IPS DF 6.9 (cell line): ENCODE data around the gene TPRN.

Source experiments
- DNase-seq: peaks from one replicate; pipeline ENCODE4 v3.0.0-alpha.2; 2013; ENCODE audit warnings: low read depth, low spot score
- H3K27ac ChIP-seq: one replicate; pipeline ENCODE4 v1.5.1; 2013; ENCODE audit warnings: low read length, control low read depth
- H3K27me3 ChIP-seq: 2 replicates; pipeline ENCODE4 v1.6.1; 2013; ENCODE audit warnings: mild to moderate bottlenecking, low read length; ENCODE audit not compliant: control insufficient read depth, insufficient read depth
- H3K36me3 ChIP-seq: 2 replicates; pipeline ENCODE4 v1.6.1; 2013; ENCODE audit warnings: low read length; ENCODE audit not compliant: control insufficient read depth, insufficient read depth
- H3K4me1 ChIP-seq: 2 replicates; pipeline ENCODE4 v1.6.1; 2013; ENCODE audit warnings: low read length; ENCODE audit not compliant: control insufficient read depth, insufficient read depth
- H3K4me3 ChIP-seq: 2 replicates; pipeline ENCODE4 v1.5.1; 2013; ENCODE audit warnings: mild to moderate bottlenecking, low read length
- H3K9me3 ChIP-seq: 2 replicates; pipeline ENCODE4 v1.6.1; 2013; ENCODE audit warnings: low read length, inconsistent platforms; ENCODE audit not compliant: control insufficient read depth, insufficient read depth
- WGBS: extraction: QIAGEN DNeasy Blood & Tissue Kit; methylation state at CpG from one replicate; pipeline ENCODE4 v1.1.7; 2013; ENCODE audit warnings: mixed read lengths, missing lambda C conversion rate; ENCODE audit not compliant: insufficient read length, insufficient coverage; 5-methylcytosine and 5-hydroxymethylcytosine counted together

The TPRN gene

GRCh38 chr9:137192448-137192780 is 8.1 kb downstream of the TPRN start:
- H3K4me3 ChIP-seq = no peak overlapping the region
- no peaks in the 10 kb centered on the region for H3K9me3 ChIP-seq
- no peak overlapping the region for H3K27ac ChIP-seq
- peaks cover 5% of the 10 kb centered on the region; the same call in 1 of the 2 replicates for H3K36me3 ChIP-seq
- DNase-seq = no peak
- H3K4me1 ChIP-seq = peaks cover 7% of the 10 kb centered on the region
- WGBS = no CpG with 5 or more reads among the region's 10 CpGs
- no peaks in the 10 kb centered on the region for H3K27me3 ChIP-seq

- Histone ChIP-seq H3K4me1 (peaks cover 7% of the 10 kb centered on the region), H3K27ac (no peak overlapping the region), H3K27me3 (no peaks in the 10 kb centered on the region), H3K9me3 (no peaks in the 10 kb centered on the region), H3K4me3 (no peak overlapping the region), H3K36me3 (peaks cover 5% of the 10 kb centered on the region; the same call in 1 of the 2 replicates)
- WGBS = no CpG with 5 or more reads among the region's 22 CpGs
- DNase-seq = no peak
Observed at GRCh38 chr9:137191691-137192447, 8.7 kb downstream of the TPRN start.

- Histone ChIP-seq H3K27me3 (no peaks in the 10 kb centered on the region), H3K9me3 (no peaks in the 10 kb centered on the region), H3K27ac (no peak overlapping the region), H3K36me3 (0 out of 2 replicates have a peak, but pooled peaks cover 3% of the 10 kb centered on the region), H3K4me1 (peaks cover 7% of the 10 kb centered on the region), H3K4me3 (no peak overlapping the region)
- no peak for DNase-seq
- no CpG with 5 or more reads among the region's 3 CpGs for WGBS
Observed at GRCh38 chr9:137191245-137191644, 9.3 kb downstream of the TPRN start.

- Histone ChIP-seq H3K4me1 (peaks cover 7% of the 10 kb centered on the region), H3K4me3 (no peak overlapping the region), H3K27me3 (no peaks in the 10 kb centered on the region), H3K9me3 (no peaks in the 10 kb centered on the region), H3K36me3 (0 out of 2 replicates have a peak, but pooled peaks cover 3% of the 10 kb centered on the region), H3K27ac (no peak overlapping the region)
- DNase-seq = no peak
- no CpG with 5 or more reads among the region's 9 CpGs for WGBS
Observed at GRCh38 chr9:137190315-137190856, 10.2 kb downstream of the TPRN start.

- WGBS = no CpG with 5 or more reads among the region's 23 CpGs
- Histone ChIP-seq H3K4me3 (peak overlapping the region; percentile 95; the same call in 1 of the 2 replicates), H3K36me3 (peaks cover 9% of the 10 kb centered on the region; the same call in 1 of the 2 replicates), H3K4me1 (peaks cover 6% of the 10 kb centered on the region), H3K27ac (no peak overlapping the region), H3K27me3 (no peaks in the 10 kb centered on the region), H3K9me3 (no peaks in the 10 kb centered on the region)
- DNase-seq = no peak
Observed at GRCh38 chr9:137189297-137190295, 10.9 kb downstream of the TPRN start.

DNA sequence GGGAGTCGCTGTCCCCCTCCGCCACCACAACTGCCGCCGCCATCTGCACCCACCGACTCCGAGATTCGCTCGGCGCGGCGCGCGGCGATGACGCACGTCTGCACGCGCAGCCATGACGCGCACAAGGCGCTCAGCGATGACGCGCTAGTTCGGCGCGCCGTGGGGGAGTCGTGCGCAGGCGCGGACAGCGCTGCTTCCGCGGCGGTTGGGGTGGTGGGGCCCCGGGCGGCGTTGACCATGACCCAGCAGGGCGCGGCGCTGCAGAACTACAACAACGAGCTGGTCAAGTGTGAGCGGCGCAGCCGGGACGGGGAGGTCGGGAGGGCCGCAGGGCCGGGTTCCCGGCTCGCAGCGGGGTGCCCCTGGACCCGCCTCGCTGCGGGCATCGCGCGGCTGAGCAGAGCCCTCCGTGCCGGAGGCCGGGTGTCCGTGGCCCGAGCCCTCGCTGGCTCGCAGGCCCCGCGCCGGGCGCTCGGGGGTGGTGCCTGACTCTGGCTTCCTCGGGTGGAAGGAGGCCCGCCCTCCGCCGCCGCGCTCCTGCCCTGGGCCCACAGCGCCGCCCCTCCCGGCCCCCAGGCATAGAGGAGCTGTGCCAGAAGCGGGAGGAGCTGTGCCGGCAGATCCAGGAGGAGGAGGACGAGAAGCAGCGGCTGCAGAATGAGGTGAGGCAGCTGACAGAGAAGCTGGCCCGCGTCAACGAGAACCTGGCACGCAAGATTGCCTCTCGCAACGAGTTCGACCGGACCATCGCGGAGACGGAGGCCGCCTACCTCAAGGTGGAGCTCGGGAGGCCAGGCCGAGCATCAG is 11.8 kb downstream of the TPRN start, which contains the start of the genes ANAPC2 and SSNA1:
Gene ANAPC2 (minus strand): TSS at position 71 of the 807 bp plus-strand sequence. CDS start 28 bp downstream, at position 43.
Gene SSNA1 (plus strand): TSS at position 187 of the 807 bp plus-strand sequence. CDS start 51 bp downstream, at position 238.
- no CpG with 5 or more reads among the region's 98 CpGs for WGBS
- peaks cover 11% of the 10 kb centered on the region for H3K36me3 ChIP-seq
- H3K4me3 ChIP-seq = peak within 1 kb of the TSS; percentile 95
- no peaks in the 10 kb centered on the region for H3K27me3 ChIP-seq
- peaks cover 6% of the 10 kb centered on the region; the same call in 1 of the 2 replicates for H3K4me1 ChIP-seq
- H3K9me3 ChIP-seq = no peaks in the 10 kb centered on the region
- peak; percentile 85 for DNase-seq
- H3K27ac ChIP-seq = no peak within 1 kb of the TSS

- H3K4me1 ChIP-seq = peaks cover 6% of the 10 kb centered on the region; the same call in 1 of the 2 replicates
- H3K4me3 ChIP-seq = peak overlapping the region; percentile 95
- no peak overlapping the region for H3K27ac ChIP-seq
- peaks cover 16% of the 10 kb centered on the region for H3K36me3 ChIP-seq
- no peaks in the 10 kb centered on the region for H3K9me3 ChIP-seq
- DNase-seq = no peak
- no CpG with 5 or more reads among the region's 31 CpGs for WGBS
- no peaks in the 10 kb centered on the region for H3K27me3 ChIP-seq
Observed at GRCh38 chr9:137188086-137188489, 12.5 kb downstream of the TPRN start.

- no peaks in the 10 kb centered on the region for H3K27me3 ChIP-seq
- no peaks in the 10 kb centered on the region for H3K9me3 ChIP-seq
- H3K4me1 ChIP-seq = peaks cover 6% of the 10 kb centered on the region; the same call in 1 of the 2 replicates
- H3K4me3 ChIP-seq = peak overlapping the region; percentile 95; the same call in 1 of the 2 replicates
- WGBS = no CpG with 5 or more reads among the region's 15 CpGs
- peaks cover 22% of the 10 kb centered on the region for H3K36me3 ChIP-seq
- H3K27ac ChIP-seq = no peak overlapping the region
- no peak for DNase-seq
Observed at GRCh38 chr9:137187386-137187785, 13.2 kb downstream of the TPRN start.

GRCh38 chr9:137186385-137186784 is 14.2 kb downstream of the TPRN start:
- Histone ChIP-seq H3K4me1 (peaks cover 6% of the 10 kb centered on the region; the same call in 1 of the 2 replicates), H3K9me3 (no peaks in the 10 kb centered on the region), H3K4me3 (no peak overlapping the region), H3K27ac (no peak overlapping the region), H3K27me3 (no peaks in the 10 kb centered on the region), H3K36me3 (peaks cover 23% of the 10 kb centered on the region)
- no peak for DNase-seq
- WGBS = no CpG with 5 or more reads among the region's 6 CpGs
